Measurements from ENCODE around the gene BUD31. TPM values are rescaled to one million over a fixed set of nuclear protein-coding genes. Genes with fewer than 3 reads are reported as not detected.
A peak's percentile ranks its signal among the peaks of the same experiment; 100 is the strongest.

BUD31 gene
- total and polyA plus RNA-seq, 2 of the 8 experiments (the other 6 are each of a cell fraction or from before 2014, with no cell fraction given) = 46.7 to 114 TPM

DNA sequence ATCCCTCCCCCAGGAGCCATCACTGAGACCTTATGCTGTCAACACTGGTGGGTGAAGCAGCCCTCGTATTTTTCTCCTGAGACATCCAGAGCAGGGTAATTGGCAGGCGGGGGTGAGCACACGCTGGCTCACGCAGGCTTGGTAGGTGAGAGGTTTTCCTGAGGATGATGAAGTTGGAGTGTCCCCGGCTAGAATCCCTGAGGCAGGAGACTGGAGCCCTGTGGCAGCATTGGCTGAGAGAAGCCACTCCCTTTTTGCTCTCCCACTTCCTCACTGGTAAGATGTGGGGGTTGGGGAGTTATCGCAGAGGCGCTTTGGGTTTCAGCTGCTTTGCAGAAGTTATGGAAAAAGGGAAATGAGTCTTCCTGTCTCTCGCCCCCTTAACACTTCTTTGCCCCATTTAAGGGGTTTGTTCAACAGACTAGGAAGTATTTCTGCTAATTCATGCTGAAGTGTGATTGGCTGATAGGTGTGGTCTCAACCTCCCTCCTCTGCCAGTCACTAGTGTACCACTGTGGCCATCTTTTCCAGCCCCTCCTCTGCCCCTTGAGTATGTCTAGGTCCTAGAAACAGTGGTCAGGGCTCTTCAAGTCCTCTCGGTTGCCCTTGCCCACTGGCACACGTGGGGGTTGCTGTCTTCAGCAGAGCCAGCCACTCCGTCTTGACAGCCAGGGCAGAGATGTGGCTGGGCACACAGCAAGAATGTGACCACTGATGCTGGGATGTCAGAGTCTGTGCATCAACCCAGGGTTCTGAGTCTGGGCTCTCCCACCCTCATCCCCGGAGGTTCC lies 28.5 kb upstream of the BUD31 start:
- FAIRE-seq = no peak
- Histone ChIP-seq H4K20me1 (replicated peaks in 1 of 2; ENCODE audit: control insufficient read depth in 1 of 2, insufficient read depth in 2 of 2, low read length in 2 of 2) (peaks cover 14 to 23% of the 10 kb centered on the region in 2 experiments), H3K27me3 (replicated peaks in 1 of 4; ENCODE audit: control insufficient read depth in 3 of 4, extremely low read depth in 1 of 4, insufficient read depth in 3 of 4, low read length in 3 of 4) (no peaks in the 10 kb centered on the region), H2AFZ (ENCODE audit: low read length) (no peak overlapping the region), H3K14ac (ENCODE audit: insufficient read length) (no peak overlapping the region), H3K36me3 (ENCODE audit: control insufficient read depth in 2 of 4, insufficient read depth in 4 of 4, low read length in 3 of 4) (peaks cover 0 to 3% (median 0%) of the 10 kb centered on the region in 4 experiments; a peak in 2 of 8 replicates), H3K9me3 (ENCODE audit: insufficient read depth in 2 of 2, low read depth in 1 of 2, low read length in 1 of 2) (no peaks in the 10 kb centered on the region), H2BK120ac (replicated peaks; ENCODE audit: low read depth, low read length) (no peak overlapping the region), H3K23ac (ENCODE audit: insufficient read length) (no peak overlapping the region), H3K18ac (ENCODE audit: extremely low read depth, low read length) (no peak overlapping the region), H3K4ac (replicated peaks; ENCODE audit: insufficient read length, low read depth, low read length) (no peak overlapping the region), H2BK20ac (ENCODE audit: low read length) (no peak overlapping the region), H4K8ac (ENCODE audit: extremely low read depth, insufficient read depth, low read length) (no peak overlapping the region; the same call in 1 of the 2 replicates), H3K79me1 (ENCODE audit: low read depth, low read length) (peaks cover 16% of the 10 kb centered on the region), H3K4me2 (ENCODE audit: insufficient read depth in 1 of 2, low read depth in 2 of 2, low read length in 2 of 2) (peak overlapping the region in 1 of 2 experiments; percentile 47; a peak in 2 of 4 replicates), H3K4me3 (ENCODE audit: extremely low read depth in 1 of 4, insufficient read depth in 2 of 4, low read depth in 3 of 4, low read length in 4 of 4) (no peak overlapping the region), H2BK15ac (ENCODE audit: low read length) (no peak overlapping the region), H2BK12ac (ENCODE audit: low read depth, low read length) (no peak overlapping the region), H2BK5ac (ENCODE audit: low read depth, low read length) (no peak overlapping the region), H3K27ac (ENCODE audit: low read depth, low read length) (no peak overlapping the region), H3K9ac (replicated peaks in 1 of 4; ENCODE audit: extremely low read depth in 1 of 4, low read depth in 3 of 4, low read length in 3 of 4) (no peak overlapping the region; a peak in 1 of 7 replicates), H3K23me2 (ENCODE audit: low read depth, low read length) (no peaks in the 10 kb centered on the region; the same call in 1 of the 2 replicates), H3K56ac (replicated peaks; ENCODE audit: insufficient read length, low read depth, low read length) (no peak overlapping the region), H4K5ac (ENCODE audit: insufficient read length, low read depth, low read length) (no peak overlapping the region), H4K91ac (replicated peaks; ENCODE audit: insufficient read length, low read length) (no peak overlapping the region), H2AK5ac (ENCODE audit: low read depth, low read length) (no peak overlapping the region), H3K79me2 (ENCODE audit: control insufficient read depth in 1 of 2, insufficient read depth in 2 of 2, low read length in 2 of 2) (peaks cover 0 to 19% of the 10 kb centered on the region in 2 experiments; a peak in 2 of 4 replicates), H3K4me1 (replicated peaks in 1 of 4; ENCODE audit: control insufficient read depth in 3 of 4, insufficient read depth in 4 of 4, low read length in 3 of 4) (peaks cover 0 to 5% (median 1%) of the 10 kb centered on the region in 4 experiments; a peak in 3 of 7 replicates)
- WGBS, 2 experiments (ENCODE audit: extremely low coverage in 1 of 2, insufficient coverage in 1 of 2, insufficient read length in 1 of 2, insufficient replicate concordance in 2 of 2, low coverage in 1 of 2, low lambda C conversion rate in 2 of 2, missing lambda C conversion rate in 1 of 2) = 89% methylated on average over 12 of the region's 12 CpGs; no CpG with 5 or more reads in 1 of the 2 experiments
- no peak for DNase-seq (ENCODE audit: low read depth in 1 of 2, low spot score in 2 of 2)
- ChIA-PET CTCF (ENCODE audit: partially characterized antibody) (interaction anchor here (0.6 to 0.9 kb wide), 2 partner anchors 11 to 13 kb away, joined by 3 to 4 read pairs; no protein-coding TSS in a partner anchor), POLR2A (ENCODE audit: partially characterized antibody) (interaction anchor here (0.6 to 2.9 kb wide), 3 partner anchors 12 to 29 kb away, joined by 4 to 19 read pairs (median 6); partner anchors contain the start of genes BUD31 and PDAP1)
- no peak for TF ChIP-seq BCL11A (IDR thresholded peaks at IDR 0.05; ENCODE audit: low read depth in 2 of 2, low read length in 2 of 2)
- TF ChIP-seq GTF2F1 (IDR thresholded peaks at IDR 0.05; ENCODE audit: borderline replicate concordance, low read depth, low read length) = no peak
- TF ChIP-seq POLR2A (IDR thresholded peaks at IDR 0.05; ENCODE audit: control extremely low read depth in 1 of 2, low read depth in 2 of 2, low read length in 2 of 2) = no peak
- TF ChIP-seq NRF1 (IDR thresholded peaks at IDR 0.05; ENCODE audit: low read depth, low read length) = no peak
- TF ChIP-seq SP1 (IDR thresholded peaks at IDR 0.05; ENCODE audit: low read depth, low read length) = no peak
- TF ChIP-seq YY1 (IDR thresholded peaks at IDR 0.05; ENCODE audit: low read depth, low read length) = no peak
- no peak for TF ChIP-seq KDM5A (IDR thresholded peaks at IDR 0.05; ENCODE audit: low read length)
- no peak for TF ChIP-seq KDM4A (IDR thresholded peaks at IDR 0.05; ENCODE audit: low read depth, low read length, severe bottlenecking)
- TF ChIP-seq, protein P1, sequence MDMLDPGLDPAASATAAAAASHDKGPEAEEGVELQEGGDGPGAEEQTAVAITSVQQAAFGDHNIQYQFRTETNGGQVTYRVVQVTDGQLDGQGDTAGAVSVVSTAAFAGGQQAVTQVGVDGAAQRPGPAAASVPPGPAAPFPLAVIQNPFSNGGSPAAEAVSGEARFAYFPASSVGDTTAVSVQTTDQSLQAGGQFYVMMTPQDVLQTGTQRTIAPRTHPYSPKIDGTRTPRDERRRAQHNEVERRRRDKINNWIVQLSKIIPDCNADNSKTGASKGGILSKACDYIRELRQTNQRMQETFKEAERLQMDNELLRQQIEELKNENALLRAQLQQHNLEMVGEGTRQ (IDR thresholded peaks at IDR 0.05; ENCODE audit: low read length) = no peak
- TF ChIP-seq EZH2 (IDR thresholded peaks at IDR 0.05; ENCODE audit: low read depth, low read length, severe bottlenecking) = no peak
- TF ChIP-seq CBX5 (IDR thresholded peaks at IDR 0.05; ENCODE audit: low read depth, low read length) = no peak
